Retina (tissue), 1 donor: ENCODE results near the gene NDUFS3.
"Not testable (repeated sequence)": the region's sequence is repeated elsewhere in the genome, so short reads cannot be mapped to it uniquely, and the experiment has no call there.

Source experiments
- DNase-seq: peaks from one replicate; pipeline ENCODE4 v3.0.0-alpha.2; 2016

NDUFS3 gene

DNA sequence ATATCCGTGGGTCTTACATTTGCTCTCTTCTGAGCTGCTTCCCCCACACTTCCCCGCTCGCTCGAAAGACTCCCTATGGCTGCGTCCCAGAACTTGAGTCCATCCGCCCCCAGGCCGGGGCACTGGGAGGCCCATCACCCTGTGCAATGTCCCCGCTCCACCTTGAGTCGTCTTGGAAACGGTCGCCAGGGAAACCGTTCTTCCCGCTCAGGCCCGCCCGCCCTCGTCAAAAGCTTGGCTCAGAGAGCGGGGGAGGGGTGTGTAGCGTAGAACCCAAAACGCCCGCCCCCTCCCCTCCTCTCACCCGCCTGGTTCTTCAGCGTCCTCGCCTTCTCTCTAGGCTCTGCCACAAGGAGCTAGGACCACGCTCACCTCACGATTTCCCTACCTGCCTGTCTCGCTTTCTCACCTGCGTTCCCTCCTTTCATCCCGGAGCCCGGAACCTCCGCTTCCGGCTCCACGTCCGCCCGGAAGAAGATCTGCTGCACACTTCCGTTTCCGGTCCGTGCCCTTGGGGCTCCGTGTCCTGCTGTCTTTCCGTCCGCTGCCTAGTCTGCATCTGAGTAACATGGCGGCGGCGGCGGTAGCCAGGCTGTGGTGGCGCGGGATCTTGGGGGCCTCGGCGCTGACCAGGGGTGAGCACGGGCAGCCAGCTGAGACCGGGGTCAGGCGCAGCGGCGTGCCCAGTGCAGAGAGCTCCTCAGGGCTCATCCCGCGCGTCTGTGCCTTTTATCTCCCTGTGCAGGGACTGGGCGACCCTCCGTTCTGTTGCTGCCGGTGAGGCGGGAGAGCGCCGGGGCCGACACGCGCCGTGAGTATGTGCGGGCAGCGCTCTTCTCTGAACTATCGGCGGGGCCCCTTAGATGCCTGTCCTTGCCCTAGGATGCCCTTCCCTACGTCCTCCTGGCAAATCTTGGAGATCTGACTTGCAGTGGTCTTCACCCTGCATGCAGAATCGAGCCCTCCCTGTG is at the start of gene NDUFS3, which contains the start of gene KBTBD4:
Gene NDUFS3 (plus strand): TSS at position 551 of the 971 bp plus-strand sequence. CDS start 18 bp downstream, at position 569.
Gene KBTBD4 (minus strand): TSS at position 447 of the 971 bp plus-strand sequence. CDS start 19 bp downstream, at position 428.
- peak; percentile 100 for DNase-seq

GRCh38 chr11:47529951-47530350 is 48.9 kb upstream of the NDUFS3 start:
- DNase-seq: no peak

DNA sequence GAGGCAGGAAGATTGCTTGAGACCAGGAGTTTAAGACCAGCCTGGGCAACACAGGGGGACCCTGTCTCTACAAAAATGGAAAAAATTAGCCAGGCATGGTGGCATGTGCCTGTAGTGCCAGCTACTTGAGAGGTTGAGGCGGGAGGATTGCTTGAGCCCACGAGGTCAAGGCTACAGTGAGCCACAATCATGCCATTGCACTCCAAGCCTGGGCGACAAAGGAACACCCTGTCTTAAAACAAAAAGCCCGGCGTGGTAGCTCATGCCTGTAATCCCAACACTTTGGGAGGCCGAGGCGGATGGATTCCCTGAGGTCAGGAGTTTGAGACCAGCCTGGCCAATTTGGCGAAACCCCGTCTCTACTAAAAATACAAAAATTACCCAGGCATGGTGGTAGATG is 48.2 kb upstream of the NDUFS3 start:
- DNase-seq: not testable (repeated sequence)

GRCh38 chr11:47531666-47532065 is 47.2 kb upstream of the NDUFS3 start:
- no peak for DNase-seq

DNA sequence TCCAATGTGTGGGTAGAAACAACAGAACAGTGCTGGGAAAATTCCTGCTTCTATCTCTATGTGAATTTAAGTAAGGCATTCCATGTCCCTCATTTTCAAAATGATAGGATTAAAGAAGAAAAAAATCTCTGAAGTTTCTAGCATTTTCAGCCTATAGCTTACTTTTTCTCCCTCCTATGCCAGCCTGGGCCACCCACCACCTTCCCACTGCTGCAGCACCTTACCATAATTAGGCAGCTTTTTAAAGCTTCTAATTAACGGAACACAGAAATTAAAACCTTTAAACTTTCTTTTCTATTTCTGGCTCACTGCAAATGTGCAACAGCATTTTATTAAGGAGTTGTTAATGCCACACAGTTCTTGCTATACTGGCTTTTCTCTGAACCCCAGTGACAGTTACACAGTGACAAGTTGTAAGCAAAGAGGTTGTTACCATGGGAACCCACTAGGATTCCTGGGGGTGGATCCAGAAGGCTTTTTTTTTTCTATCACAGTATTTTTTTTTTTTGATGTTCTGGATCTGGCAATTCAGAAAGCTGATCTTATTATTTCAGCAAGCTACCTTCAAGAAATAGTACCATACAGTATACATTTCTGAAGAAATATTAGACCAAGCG is 46.2 kb upstream of the NDUFS3 start:
- peak; percentile 26 for DNase-seq

DNA sequence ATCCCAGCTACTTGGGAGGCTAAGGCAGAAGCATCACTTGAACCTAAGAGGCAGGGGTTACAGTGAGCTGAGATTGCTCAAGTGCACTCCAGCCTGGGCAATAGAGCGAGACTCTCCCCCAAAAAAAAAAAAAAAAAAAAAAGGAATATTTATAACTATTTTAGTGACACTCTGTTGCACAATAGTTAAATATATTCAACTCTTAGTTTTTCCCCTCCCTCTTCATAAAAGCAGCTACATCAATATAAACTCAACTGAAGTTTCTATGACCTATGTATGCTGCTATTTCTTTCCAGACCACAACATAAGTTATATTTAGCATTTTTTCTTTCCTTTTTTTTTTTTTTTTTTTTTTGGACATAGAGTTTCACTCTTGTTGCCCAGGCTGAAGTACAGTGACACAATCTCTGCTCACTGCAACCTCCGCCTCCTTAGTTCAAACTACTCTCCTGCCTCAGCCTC is 45.2 kb upstream of the NDUFS3 start:
- no peak for DNase-seq

DNA sequence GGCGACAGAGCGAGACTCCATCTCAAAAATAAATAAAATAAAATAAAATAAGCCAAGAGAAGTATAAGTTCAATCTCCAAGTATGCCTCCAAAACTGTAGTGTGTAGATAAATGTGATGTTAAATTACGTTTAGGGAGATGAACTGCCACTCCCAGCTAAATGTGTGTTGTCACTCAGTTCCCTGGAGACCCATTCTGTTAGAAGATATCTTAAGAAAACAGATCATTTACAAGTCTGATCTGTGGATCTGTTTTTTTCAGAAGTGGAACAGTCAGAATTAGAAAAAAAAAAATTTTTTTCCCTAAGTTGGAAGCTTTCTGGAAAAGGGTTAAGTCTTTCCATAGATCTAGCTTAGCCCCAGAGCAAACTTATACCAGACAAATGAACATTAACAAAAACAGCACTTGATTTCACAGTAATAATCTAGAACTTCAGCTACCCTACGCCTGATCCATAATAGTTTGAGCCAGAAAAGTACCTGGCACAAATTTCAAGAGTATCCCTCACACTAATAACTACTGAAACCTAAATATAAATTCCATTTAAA is 44.1 kb upstream of the NDUFS3 start:
- DNase-seq: no peak

DNA sequence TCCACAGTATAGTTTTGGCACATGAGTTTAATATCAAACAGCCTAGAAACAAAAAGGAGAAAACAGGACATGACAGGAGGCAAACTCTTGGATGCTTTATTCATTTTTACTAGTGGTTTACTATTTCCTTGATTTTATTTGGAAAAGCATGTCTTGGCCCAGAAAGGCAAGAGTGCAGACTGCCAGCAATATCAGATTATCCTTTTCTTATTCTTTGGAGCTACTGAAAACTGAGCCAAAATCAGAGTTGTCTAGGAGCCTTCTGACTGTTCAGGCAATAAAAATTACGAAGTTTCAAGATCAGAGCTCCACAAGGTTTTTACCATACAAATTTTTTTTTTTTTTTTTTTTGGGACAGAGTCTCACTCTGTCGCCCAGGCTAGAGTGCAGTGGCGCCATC is 42.0 kb upstream of the NDUFS3 start:
- no peak for DNase-seq

- no peak for DNase-seq
Observed at GRCh38 chr11:47538741-47539565, 39.9 kb upstream of the NDUFS3 start.

DNA sequence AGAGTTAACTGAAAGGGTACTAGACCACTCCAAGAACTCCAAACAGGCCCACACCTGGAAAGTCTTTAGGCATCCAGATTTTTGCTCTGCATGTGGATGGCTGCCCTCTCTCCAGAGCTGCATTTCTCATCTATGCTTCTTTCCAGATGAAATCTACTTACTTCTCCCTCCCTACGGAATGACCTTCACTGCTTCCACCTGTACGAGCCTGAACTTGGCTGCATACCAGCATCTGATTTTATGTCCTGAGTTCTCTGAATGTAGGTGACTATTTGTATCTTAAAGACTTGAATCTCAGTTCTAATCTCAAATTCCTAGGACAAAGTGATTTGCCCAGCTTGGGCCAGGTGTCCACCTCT is 39.2 kb upstream of the NDUFS3 start:
- no peak for DNase-seq

- DNase-seq: no peak
Observed at GRCh38 chr11:47541070-47541469, 37.8 kb upstream of the NDUFS3 start.

GRCh38 chr11:47545298-47545697 is 33.6 kb upstream of the NDUFS3 start:
- DNase-seq: no peak

DNA sequence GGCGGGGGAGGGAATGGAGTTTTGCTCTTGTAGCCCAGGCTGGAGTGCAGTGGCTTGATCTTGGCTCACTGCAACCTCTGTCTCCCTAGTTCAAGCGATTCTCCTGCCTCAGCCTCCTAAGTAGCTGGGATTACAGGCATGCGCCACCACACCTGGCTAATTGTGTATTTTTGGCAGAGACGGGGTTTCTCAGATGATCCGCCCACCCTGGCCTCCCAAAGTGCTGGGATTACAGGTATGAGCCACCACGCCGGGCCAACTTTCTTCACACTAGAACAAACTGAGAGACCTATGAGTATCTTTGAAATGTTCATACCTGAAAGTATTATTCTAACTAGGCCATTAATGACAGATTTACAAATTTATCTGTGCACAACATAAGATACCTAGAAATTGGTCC is 32.6 kb upstream of the NDUFS3 start:
- DNase-seq: not testable (repeated sequence)

- DNase-seq: no peak
Observed at GRCh38 chr11:47550288-47551047, 28.4 kb upstream of the NDUFS3 start.

DNA sequence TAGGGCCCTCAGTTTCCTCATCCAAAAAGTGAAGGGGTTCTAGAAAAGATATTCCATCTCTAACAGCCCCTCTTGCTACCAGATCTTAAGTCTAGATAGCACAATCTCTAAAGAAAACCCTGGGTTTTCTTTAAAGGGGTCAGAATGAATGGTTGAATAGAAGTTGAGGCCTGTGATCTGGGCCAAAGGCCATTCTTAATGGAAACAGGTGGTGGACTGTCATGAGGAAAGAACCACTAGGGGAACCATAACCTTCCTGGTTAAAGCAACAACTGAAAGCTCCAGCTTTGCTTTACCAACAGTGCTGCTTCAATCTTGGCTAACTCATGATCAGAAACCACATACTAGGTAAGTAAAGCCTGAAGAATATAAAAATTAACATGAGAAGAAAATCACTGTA is 27.8 kb upstream of the NDUFS3 start:
- DNase-seq: no peak

DNA sequence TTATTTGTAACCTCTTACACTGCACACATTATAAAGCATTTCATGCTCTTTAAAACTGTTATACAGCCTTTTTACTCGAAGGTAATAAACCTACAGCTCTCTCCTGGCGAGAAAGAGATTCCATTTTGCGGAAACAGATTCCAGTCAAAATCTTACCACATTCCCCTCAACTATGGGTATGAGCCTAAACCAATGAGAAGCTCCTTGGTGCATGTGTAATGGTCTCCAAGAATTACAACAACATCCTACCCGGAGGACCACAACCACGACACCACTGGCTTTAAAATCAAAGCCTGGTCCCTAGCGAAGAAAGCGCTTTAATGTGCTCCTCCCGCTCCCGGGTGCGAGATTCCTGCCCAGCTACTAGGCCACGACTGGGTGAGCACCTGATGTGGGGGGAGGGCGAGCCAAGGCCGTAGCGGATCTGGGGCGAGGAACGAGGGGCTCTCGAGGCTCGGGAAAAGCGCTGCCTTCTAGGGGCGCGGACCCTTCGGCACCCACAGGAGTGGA is 26.8 kb upstream of the NDUFS3 start:
- no peak for DNase-seq

GRCh38 chr11:47552566-47553405 is 26.1 kb upstream of the NDUFS3 start, which contains the start of gene CELF1:
Gene CELF1 (minus strand): TSS chr11:47553132. CDS start chr11:47499523, 53,609 bp downstream.
- peak; percentile 96 for DNase-seq

GRCh38 chr11:47553406-47553743 is 25.5 kb upstream of the NDUFS3 start:
- DNase-seq: no peak

DNA sequence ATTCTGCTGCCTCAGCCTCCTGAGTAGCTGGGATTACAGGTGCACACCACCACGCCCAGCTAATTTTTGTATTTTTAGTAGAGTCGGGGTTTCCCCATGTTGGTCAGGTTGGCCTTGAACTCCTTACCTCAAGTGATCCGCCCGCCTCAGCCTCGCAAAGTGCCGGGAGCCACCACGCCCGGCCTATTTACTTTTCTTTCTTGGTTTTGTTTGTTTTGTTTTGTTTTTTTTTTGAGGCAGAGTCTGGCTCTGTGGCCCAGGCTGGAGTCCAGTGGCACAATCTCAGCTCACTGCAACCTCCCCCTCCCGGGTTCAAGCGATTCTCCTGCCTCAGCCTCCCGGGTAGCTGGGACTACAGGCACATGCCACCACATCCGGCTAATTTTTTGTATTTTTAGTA is 21.9 kb upstream of the NDUFS3 start:
- not testable (repeated sequence) for DNase-seq

- no peak for DNase-seq
Observed at GRCh38 chr11:47558695-47559094, 20.2 kb upstream of the NDUFS3 start.

GRCh38 chr11:47560426-47560825 is 18.4 kb upstream of the NDUFS3 start:
- no peak for DNase-seq
